H7 (cell line): Measurements from ENCODE around the gene PCDHGB5. TPM values are rescaled to one million over a fixed set of nuclear protein-coding genes. Genes with fewer than 3 reads are reported as not detected.
"Not testable (repeated sequence)": the region's sequence is repeated elsewhere in the genome, so short reads cannot be mapped to it uniquely, and the experiment has no call there.

Experiments used
- DNase-seq: peaks from one replicate; pipeline ENCODE4 v3.0.0; 2012
- H3K27me3 ChIP-seq: 2 replicates; pipeline ENCODE4 v1.6.0; 2011; ENCODE audit warnings: mild to moderate bottlenecking, low read length; ENCODE audit not compliant: control insufficient read depth, insufficient read depth
- H3K36me3 ChIP-seq: replicated peaks from 2 replicates; pipeline ENCODE4 v1.5.1; 2011; ENCODE audit warnings: low read length; ENCODE audit not compliant: control insufficient read depth, insufficient read depth
- H3K4me3 ChIP-seq: 2 replicates; pipeline ENCODE4 v1.5.1; 2011; ENCODE audit warnings: low read depth, mild to moderate bottlenecking, control low read depth, low read length, moderate library complexity; ENCODE audit not compliant: insufficient read depth
- total RNA-seq: library from RNA; depleted of rRNA; stranded (reverse); fragments of >200 nt; shearing (Covaris generic); gene quantifications from 2 replicates; pipeline ENCODE4 v1.2.3, GENCODE V29; 2014; rRNA removed

The PCDHGB5 gene
- not detected in 2 replicates for total RNA-seq

DNA sequence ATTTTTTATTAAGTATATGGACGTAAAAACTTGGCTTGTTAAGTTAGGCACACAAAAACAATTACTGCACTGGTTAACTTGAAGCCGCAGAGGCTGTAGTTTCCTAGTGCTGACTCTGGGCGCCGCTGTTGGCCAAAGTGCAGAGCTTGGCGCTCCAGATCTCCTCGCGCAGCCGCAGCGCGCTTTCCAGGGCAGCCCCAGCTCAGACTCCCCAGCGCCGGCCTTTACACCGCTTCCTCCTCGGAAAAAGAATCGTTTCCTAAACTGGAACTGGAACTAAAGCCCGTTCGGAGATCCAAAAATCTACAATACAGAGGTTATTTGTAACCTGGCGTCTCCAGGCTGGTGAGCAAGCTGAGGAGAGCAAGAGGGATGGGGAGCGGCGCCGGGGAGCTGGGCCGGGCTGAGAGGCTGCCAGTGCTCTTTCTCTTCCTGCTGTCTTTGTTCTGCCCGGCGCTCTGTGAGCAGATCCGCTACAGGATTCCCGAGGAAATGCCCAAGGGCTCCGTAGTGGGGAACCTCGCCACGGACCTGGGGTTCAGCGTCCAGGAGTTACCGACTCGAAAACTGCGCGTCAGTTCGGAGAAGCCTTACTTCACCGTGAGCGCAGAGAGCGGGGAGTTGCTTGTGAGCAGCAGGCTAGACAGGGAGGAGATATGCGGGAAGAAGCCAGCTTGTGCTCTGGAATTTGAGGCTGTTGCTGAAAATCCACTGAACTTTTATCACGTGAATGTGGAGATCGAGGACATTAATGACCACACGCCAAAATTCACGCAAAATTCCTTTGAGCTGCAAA is at the start of gene PCDHGB5:
Gene PCDHGB5, plus strand, starts transcription at position 192 of the 796 bp plus-strand sequence. Its CDS starts 181 bp downstream, at position 373.
- H3K36me3 ChIP-seq, H3K4me3 ChIP-seq, H3K27me3 ChIP-seq: not testable (repeated sequence)
- DNase-seq, result peak; percentile 41

DNA sequence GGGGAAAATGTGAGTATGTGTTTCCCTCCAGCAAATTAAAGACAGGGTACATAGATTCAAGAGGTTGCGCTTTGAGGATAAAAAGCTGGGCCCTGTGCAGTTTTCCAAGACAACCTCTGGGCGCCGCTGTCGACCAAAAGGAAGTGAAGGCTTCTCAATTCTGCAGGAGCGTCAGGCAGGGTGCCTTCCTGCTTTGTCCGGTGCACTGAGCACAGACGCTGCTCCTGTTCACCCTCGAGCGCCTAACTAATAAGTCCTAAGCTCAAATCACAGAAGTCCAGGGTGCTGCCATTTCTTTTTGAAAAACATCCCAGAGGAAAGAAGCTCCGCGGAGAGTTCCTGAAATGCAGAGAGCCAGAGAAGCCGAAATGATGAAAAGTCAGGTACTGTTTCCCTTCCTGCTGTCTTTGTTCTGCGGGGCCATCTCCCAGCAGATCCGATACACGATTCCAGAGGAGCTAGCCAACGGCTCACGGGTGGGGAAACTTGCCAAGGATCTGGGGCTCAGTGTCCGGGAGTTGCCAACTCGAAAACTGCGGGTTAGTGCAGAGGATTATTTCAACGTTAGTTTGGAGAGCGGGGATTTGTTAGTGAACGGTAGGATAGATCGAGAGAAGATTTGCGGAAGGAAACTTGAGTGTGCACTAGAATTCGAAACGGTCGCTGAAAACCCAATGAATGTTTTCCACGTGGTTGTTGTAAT is 47.7 kb upstream of the PCDHGB5 start, which contains the start of gene PCDHGB1:
Gene PCDHGB1, plus strand, starts transcription at position 183 of the 703 bp plus-strand sequence. Its CDS starts 162 bp downstream, at position 345.
- H3K36me3 ChIP-seq, result no peaks in the 10 kb centered on the region
- peak; percentile 83 for DNase-seq
- H3K27me3 ChIP-seq, result no peaks in the 10 kb centered on the region
- H3K4me3 ChIP-seq, result no peak within 1 kb of the TSS

DNA sequence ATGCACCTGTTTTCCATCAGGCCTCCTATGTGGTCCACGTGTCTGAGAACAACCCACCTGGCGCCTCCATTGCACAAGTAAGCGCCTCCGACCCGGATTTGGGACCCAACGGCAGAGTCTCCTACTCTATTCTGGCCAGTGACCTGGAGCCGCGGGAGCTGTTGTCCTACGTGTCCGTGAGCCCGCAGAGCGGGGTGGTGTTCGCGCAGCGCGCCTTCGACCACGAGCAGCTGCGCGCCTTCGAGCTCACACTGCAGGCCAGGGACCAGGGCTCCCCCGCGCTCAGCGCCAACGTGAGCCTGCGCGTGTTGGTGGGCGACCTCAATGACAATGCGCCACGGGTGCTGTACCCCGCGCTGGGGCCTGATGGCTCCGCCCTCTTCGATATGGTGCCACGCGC is 46.2 kb upstream of the PCDHGB5 start:
- no peak for DNase-seq
- H3K4me3 ChIP-seq, result no peak overlapping the region
- no peaks in the 10 kb centered on the region for H3K36me3 ChIP-seq

DNA sequence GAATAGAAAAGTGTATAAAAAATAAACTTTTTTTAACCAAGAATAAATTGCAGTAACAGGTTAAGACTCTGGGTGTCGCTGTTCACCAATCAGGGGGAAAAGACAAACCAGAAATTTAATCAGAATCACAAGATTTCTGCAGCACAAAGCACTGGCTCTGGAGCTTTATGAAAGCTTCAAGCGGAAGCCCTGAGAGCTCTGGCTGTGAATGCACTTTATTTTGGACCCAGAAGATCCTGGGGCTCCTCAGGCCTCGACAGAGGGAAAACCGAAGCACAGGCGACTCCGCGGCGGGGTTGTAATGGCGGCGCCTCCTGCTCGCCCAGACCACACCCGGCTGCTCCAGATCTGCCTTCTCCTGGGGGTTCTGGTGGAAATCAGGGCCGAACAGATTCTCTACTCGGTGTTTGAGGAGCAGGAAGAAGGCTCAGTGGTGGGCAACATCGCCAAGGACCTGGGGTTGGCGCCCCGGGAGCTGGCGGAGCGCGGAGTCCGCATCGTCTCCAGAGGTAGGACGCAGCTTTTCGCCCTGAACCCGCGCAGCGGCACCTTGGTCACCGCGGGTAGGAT is 42.8 kb upstream of the PCDHGB5 start, which contains the start of gene PCDHGA4:
Gene PCDHGA4, plus strand, starts transcription at position 122 of the 570 bp plus-strand sequence. Its CDS starts 87 bp downstream, at position 209.
- Histone ChIP-seq H3K4me3 (no peak within 1 kb of the TSS), H3K36me3 (no peaks in the 10 kb centered on the region), H3K27me3 (no peaks in the 10 kb centered on the region)
- DNase-seq, result no peak

More for the DNA sequence above, 46.2 kb upstream of the PCDHGB5 start:
- H3K27me3 ChIP-seq, result no peaks in the 10 kb centered on the region

DNA sequence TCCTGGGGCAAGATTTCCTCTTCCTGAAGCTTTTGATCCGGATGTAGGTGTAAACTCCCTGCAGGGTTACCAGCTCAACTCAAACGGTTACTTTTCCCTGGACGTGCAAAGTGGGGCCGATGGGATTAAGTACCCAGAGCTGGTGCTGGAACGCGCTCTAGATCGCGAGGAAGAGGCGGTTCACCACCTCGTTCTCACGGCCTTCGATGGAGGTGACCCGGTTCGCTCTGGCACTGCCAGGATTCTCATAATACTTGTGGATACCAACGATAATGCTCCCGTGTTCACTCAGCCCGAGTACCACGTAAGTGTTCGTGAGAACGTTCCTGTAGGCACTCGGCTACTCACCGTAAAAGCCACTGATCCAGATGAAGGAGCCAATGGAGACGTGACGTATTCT is 42.1 kb upstream of the PCDHGB5 start:
- Histone ChIP-seq H3K36me3 (no peaks in the 10 kb centered on the region), H3K4me3 (no peak overlapping the region), H3K27me3 (no peaks in the 10 kb centered on the region)
- DNase-seq, result no peak

DNA sequence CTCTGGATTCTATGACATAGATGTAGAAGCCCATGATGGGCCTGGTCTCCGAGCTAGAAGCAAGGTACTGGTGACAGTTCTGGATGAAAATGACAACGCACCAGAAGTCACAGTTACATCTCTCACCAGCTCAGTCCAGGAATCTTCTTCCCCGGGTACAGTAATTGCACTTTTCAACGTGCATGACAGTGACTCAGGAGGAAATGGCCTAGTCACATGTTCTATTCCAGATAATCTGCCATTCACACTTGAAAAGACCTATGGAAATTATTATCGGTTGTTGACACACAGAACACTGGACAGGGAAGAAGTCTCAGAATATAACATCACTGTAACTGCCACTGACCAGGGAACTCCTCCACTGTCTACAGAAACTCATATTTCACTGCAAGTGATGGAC is 41.6 kb upstream of the PCDHGB5 start:
- Histone ChIP-seq H3K4me3 (no peak overlapping the region), H3K27me3 (no peaks in the 10 kb centered on the region), H3K36me3 (no peaks in the 10 kb centered on the region)
- no peak for DNase-seq

DNA sequence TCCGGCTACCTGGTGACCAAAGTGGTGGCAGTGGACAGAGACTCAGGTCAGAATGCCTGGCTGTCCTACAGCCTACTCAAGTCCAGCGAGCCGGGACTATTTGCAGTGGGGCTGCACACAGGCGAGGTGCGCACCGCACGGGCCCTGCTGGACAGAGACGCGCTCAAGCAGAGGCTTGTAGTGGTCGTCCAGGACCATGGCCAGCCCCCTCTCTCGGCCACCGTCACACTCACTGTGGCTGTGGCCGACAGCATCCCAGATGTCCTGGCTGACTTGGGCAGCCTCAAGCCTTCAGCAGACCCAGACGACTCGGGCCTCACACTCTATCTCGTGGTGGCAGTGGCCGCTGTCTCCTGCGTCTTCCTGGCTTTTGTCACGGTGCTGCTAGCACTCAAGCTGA is 40.8 kb upstream of the PCDHGB5 start:
- Histone ChIP-seq H3K27me3 (no peaks in the 10 kb centered on the region), H3K36me3 (no peaks in the 10 kb centered on the region), H3K4me3 (no peak overlapping the region)
- no peak for DNase-seq

DNA sequence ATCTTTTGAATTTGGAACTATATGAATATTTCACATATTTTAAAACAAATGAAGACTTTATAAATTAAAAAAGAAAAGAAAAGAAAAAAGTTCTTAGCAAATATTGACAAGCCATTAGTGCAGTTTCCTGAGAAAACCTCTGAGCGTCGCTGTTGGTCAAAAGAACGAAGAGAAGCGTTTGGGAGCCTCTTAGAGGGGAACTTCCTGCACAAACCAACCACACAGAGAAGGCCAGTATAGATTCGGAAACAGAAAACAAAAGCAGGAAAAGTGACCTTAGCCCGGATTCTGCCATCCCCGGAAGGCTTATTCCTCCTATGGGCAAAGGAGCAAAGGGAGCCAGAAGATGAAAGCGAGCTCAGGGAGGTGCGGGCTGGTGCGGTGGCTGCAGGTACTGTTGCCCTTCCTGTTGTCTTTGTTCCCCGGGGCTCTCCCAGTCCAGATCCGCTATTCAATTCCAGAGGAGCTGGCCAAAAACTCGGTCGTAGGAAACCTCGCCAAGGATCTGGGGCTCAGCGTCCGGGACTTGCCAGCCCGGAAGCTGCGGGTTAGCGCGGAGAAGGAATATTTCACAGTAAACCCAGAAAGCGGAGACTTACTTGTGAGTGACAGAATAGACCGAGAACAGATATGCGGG is 37.8 kb upstream of the PCDHGB5 start, which contains the start of gene PCDHGB2:
Gene PCDHGB2, plus strand, starts transcription at position 205 of the 637 bp plus-strand sequence. Its CDS starts 142 bp downstream, at position 347.
- Histone ChIP-seq H3K27me3 (no peaks in the 10 kb centered on the region), H3K36me3 (no peaks in the 10 kb centered on the region), H3K4me3 (no peak within 1 kb of the TSS)
- DNase-seq, result peak; percentile 80

DNA sequence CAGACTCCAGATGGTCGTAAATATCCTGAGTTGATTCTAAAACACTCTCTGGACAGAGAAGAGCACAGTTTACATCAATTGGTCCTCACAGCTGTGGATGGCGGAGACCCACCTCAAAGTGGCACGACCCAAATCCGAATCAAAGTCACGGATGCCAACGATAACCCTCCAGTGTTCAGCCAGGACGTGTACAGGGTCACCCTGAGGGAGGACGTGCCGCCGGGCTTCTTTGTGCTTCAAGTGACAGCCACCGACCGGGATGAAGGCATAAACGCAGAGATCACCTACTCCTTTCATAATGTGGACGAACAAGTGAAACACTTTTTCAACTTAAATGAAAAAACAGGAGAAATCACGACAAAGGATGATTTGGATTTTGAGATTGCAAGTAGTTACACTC is 37.1 kb upstream of the PCDHGB5 start:
- Histone ChIP-seq H3K27me3 (no peaks in the 10 kb centered on the region), H3K4me3 (no peak overlapping the region), H3K36me3 (no peaks in the 10 kb centered on the region)
- DNase-seq, result no peak

DNA sequence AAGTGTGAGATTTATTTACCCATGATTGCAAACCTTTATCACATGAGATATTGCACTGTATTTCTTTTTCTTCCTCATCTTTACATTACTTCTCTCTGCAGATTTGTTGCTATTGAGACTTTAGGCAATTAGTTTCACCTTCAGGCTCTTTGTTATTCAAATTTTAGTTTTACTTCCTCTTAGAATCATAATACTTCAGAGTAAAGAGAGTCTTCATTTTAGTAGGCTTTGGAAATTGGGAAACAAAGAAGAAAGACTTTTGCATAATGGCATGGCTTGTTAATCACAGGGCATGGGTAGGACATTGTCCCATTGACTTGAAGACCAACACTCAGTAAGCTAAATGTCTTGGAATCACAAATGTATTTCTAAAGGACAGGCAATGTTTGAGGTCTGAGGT is 35.0 kb upstream of the PCDHGB5 start:
- Histone ChIP-seq H3K4me3 (no peak overlapping the region), H3K27me3 (no peaks in the 10 kb centered on the region)
- DNase-seq, result no peak

DNA sequence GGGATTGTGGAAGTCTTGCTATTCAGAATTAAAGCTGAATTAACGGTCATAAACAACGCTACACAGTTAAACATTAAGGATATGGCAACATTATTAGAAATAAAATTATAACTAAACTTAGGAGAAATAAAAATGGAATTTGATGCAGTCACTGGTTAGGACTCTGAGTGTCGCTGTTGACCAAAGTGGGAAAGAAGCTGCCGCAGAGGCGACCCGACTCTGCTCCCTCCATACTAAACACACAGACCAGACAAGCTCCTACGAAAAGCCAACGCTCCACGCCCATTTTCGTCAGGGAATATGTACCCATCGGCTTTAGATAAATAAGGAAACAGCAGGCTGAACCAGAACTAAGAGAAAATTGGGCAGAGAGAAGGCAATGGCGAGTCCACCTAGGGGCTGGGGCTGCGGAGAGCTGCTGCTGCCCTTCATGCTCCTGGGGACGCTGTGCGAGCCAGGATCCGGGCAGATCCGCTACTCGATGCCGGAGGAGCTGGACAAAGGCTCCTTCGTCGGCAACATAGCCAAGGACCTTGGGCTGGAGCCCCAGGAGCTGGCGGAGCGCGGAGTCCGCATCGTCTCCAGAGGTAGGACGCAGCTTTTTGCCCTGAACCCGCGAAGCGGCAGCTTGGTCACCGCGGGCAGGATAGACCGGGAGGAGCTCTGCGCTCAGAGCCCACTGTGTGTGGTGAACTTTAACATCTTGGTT is 33.6 kb upstream of the PCDHGB5 start, which contains the start of gene PCDHGA5:
Gene PCDHGA5, plus strand, starts transcription at position 211 of the 709 bp plus-strand sequence. Its CDS starts 169 bp downstream, at position 380.
- DNase-seq, result peak; percentile 22
- H3K4me3 ChIP-seq, result no peak within 1 kb of the TSS
- no peaks in the 10 kb centered on the region for H3K27me3 ChIP-seq
- H3K36me3 ChIP-seq, result no peaks in the 10 kb centered on the region

More for the DNA sequence above, 35.0 kb upstream of the PCDHGB5 start:
- no peaks in the 10 kb centered on the region for H3K36me3 ChIP-seq

DNA sequence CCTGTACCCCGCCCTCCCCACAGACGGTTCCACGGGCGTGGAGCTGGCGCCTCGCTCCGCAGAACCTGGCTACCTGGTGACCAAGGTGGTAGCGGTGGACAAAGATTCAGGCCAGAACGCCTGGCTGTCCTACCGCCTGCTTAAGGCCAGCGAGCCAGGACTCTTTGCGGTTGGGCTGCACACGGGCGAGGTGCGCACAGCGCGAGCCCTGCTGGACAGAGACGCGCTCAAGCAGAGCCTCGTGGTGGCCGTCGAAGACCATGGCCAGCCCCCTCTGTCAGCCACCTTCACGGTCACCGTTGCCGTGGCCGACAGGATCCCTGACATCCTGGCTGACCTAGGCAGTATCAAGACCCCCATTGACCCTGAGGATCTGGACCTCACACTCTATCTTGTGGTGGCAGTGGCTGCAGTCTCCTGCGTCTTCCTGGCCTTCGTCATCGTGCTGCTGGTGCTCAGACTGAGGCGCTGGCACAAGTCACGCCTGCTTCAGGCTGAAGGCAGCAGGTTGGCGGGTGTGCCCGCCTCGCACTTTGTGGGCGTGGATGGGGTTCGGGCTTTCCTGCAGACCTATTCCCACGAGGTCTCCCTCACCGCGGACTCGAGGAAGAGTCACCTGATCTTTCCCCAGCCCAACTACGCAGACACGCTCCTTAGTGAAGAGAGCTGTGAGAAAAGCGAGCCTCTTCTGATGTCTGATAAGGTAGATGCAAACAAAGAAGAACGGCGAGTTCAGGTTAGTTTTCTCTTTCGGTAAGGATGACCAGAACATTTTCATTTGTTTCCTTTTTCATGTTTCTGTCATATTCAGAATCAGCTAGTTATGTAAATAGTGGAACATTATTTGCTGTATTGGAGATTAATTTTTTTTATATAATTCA is 31.5 kb upstream of the PCDHGB5 start:
- no peak for DNase-seq
- H3K4me3 ChIP-seq, result no peak overlapping the region
- no peaks in the 10 kb centered on the region for H3K36me3 ChIP-seq
- no peaks in the 10 kb centered on the region for H3K27me3 ChIP-seq
